ENCODE results near the gene TRAPPC3L. TPM values are rescaled to one million over a fixed set of nuclear protein-coding genes. Genes with fewer than 3 reads are reported as not detected.
A peak's percentile ranks its signal among the peaks of the same experiment; 100 is the strongest.

Gene TRAPPC3L
- total RNA-seq, 1 donor from 2014 or later = not detected

- no peaks in the 10 kb centered on the region for H3K79me2 ChIP-seq (ENCODE audit: low read depth)
- H3F3A ChIP-seq (ENCODE audit: low read depth) = peaks cover 5% of the 10 kb centered on the region
- H3K9ac ChIP-seq = no peak overlapping the region
- H3K4me1 Mint-ChIP-seq = peaks cover 37% of the 10 kb centered on the region
- H3K4me3 Mint-ChIP-seq = no peak overlapping the region
- H3K9me3 ChIP-seq (ENCODE audit: low read depth) = no peaks in the 10 kb centered on the region
- no peak overlapping the region for H3K4me2 ChIP-seq
- H4K20me1 ChIP-seq (ENCODE audit: low read depth) = no peaks in the 10 kb centered on the region
- no peaks in the 10 kb centered on the region for H3K4me1 ChIP-seq
- no peak overlapping the region for H2AFZ ChIP-seq (replicated peaks)
- TF ChIP-seq CTCF (IDR thresholded peaks at IDR 0.05) = no peak
- TF ChIP-seq EZH2phosphoT487 (IDR thresholded peaks at IDR 0.05) = no peak
- TF ChIP-seq EZH2 (IDR thresholded peaks at IDR 0.05) = no peak
- peaks cover 3% of the 10 kb centered on the region for H3K9me3 Mint-ChIP-seq
- no peak overlapping the region for H3K27ac Mint-ChIP-seq
- no peaks in the 10 kb centered on the region for H3K36me3 ChIP-seq
- H3K27me3 Mint-ChIP-seq (ENCODE audit: insufficient read depth, low read depth) = peaks cover 4% of the 10 kb centered on the region
- H3K27me3 ChIP-seq = no peaks in the 10 kb centered on the region
- peaks cover 12% of the 10 kb centered on the region for H3K36me3 Mint-ChIP-seq
- no peak for DNase-seq (ENCODE audit: low spot score)
- no peak overlapping the region for H3K4me3 ChIP-seq
- no peak overlapping the region for H3K27ac ChIP-seq
These were observed 30.3 kb downstream of the TRAPPC3L start for GRCh38 chr6:116515141-116515540.

- no peak overlapping the region for H3K4me2 ChIP-seq
These were observed 31.4 kb downstream of the TRAPPC3L start for GRCh38 chr6:116514111-116514510.

GRCh38 chr6:116513224-116513875 is 32.1 kb downstream of the TRAPPC3L start:
- peaks cover 15% of the 10 kb centered on the region for H3K36me3 Mint-ChIP-seq
- Histone ChIP-seq H2AFZ (replicated peaks) (no peak overlapping the region), H3K36me3 (no peaks in the 10 kb centered on the region), H3K4me1 (no peaks in the 10 kb centered on the region), H3K27ac (no peak overlapping the region), H3K79me2 (ENCODE audit: low read depth) (no peaks in the 10 kb centered on the region), H4K20me1 (ENCODE audit: low read depth) (no peaks in the 10 kb centered on the region), H3K27me3 (no peaks in the 10 kb centered on the region), H3F3A (ENCODE audit: low read depth) (peaks cover 5% of the 10 kb centered on the region), H3K9me3 (ENCODE audit: low read depth) (no peaks in the 10 kb centered on the region), H3K4me2 (no peak overlapping the region), H3K9ac (no peak overlapping the region), H3K4me3 (no peak overlapping the region)
- H3K4me1 Mint-ChIP-seq = peaks cover 36% of the 10 kb centered on the region
- DNase-seq (ENCODE audit: low spot score) = no peak
- TF ChIP-seq EZH2phosphoT487 (IDR thresholded peaks at IDR 0.05) = no peak
- TF ChIP-seq CTCF (IDR thresholded peaks at IDR 0.05) = no peak
- TF ChIP-seq EZH2 (IDR thresholded peaks at IDR 0.05) = no peak
- peak overlapping the region; percentile 80 for H3K4me3 Mint-ChIP-seq
- H3K27ac Mint-ChIP-seq = peak overlapping the region; percentile 88
- H3K27me3 Mint-ChIP-seq (ENCODE audit: insufficient read depth, low read depth) = peaks cover 4% of the 10 kb centered on the region
- peaks cover 20% of the 10 kb centered on the region for H3K9me3 Mint-ChIP-seq

More at GRCh38 chr6:116514111-116514510, 31.4 kb downstream of the TRAPPC3L start:
- H3K4me3 ChIP-seq = no peak overlapping the region
- Mint-ChIP-seq H3K27me3 (ENCODE audit: insufficient read depth, low read depth) (peaks cover 6% of the 10 kb centered on the region), H3K36me3 (peaks cover 15% of the 10 kb centered on the region), H3K4me1 (peaks cover 37% of the 10 kb centered on the region), H3K4me3 (no peak overlapping the region), H3K9me3 (peaks cover 13% of the 10 kb centered on the region), H3K27ac (no peak overlapping the region)
- no peak for TF ChIP-seq EZH2 (IDR thresholded peaks at IDR 0.05)
- H3K9me3 ChIP-seq (ENCODE audit: low read depth) = no peaks in the 10 kb centered on the region
- H3K27me3 ChIP-seq = no peaks in the 10 kb centered on the region
- no peak overlapping the region for H2AFZ ChIP-seq (replicated peaks)
- H3K79me2 ChIP-seq (ENCODE audit: low read depth) = no peaks in the 10 kb centered on the region
- H4K20me1 ChIP-seq (ENCODE audit: low read depth) = no peaks in the 10 kb centered on the region
- H3F3A ChIP-seq (ENCODE audit: low read depth) = peaks cover 5% of the 10 kb centered on the region
- no peaks in the 10 kb centered on the region for H3K4me1 ChIP-seq
- no peak overlapping the region for H3K9ac ChIP-seq
- H3K36me3 ChIP-seq = no peaks in the 10 kb centered on the region
- no peak for DNase-seq (ENCODE audit: low spot score)
- H3K27ac ChIP-seq = no peak overlapping the region

GRCh38 chr6:116512734-116513133 is 32.8 kb downstream of the TRAPPC3L start:
- Mint-ChIP-seq H3K4me1 (peaks cover 31% of the 10 kb centered on the region), H3K36me3 (peaks cover 10% of the 10 kb centered on the region), H3K9me3 (peaks cover 24% of the 10 kb centered on the region), H3K27me3 (ENCODE audit: insufficient read depth, low read depth) (peaks cover 4% of the 10 kb centered on the region), H3K4me3 (peak overlapping the region; percentile 71), H3K27ac (peak overlapping the region; percentile 54)
- no peak overlapping the region for H3K4me2 ChIP-seq
- H3K4me3 ChIP-seq = no peak overlapping the region
- H4K20me1 ChIP-seq (ENCODE audit: low read depth) = no peaks in the 10 kb centered on the region
- peaks cover 5% of the 10 kb centered on the region for H3F3A ChIP-seq (ENCODE audit: low read depth)
- no peaks in the 10 kb centered on the region for H3K4me1 ChIP-seq
- no peaks in the 10 kb centered on the region for H3K9me3 ChIP-seq (ENCODE audit: low read depth)
- TF ChIP-seq CTCF (IDR thresholded peaks at IDR 0.05) (no peak), EZH2phosphoT487 (IDR thresholded peaks at IDR 0.05) (no peak), EZH2 (IDR thresholded peaks at IDR 0.05) (no peak)
- no peaks in the 10 kb centered on the region for H3K79me2 ChIP-seq (ENCODE audit: low read depth)
- H3K36me3 ChIP-seq = no peaks in the 10 kb centered on the region
- no peak for DNase-seq (ENCODE audit: low spot score)
- H3K27ac ChIP-seq = no peak overlapping the region
- H2AFZ ChIP-seq (replicated peaks) = no peak overlapping the region
- no peak overlapping the region for H3K9ac ChIP-seq
- H3K27me3 ChIP-seq = no peaks in the 10 kb centered on the region

All from neural progenitor cell (in vitro differentiated cells).